Activated B cell treated with CpG ODN at 0.5 μM for 24 hours (primary cell): ENCODE results near the gene RHEB. TPM values are rescaled to one million over a fixed set of nuclear protein-coding genes. Genes with fewer than 3 reads are reported as not detected.

ENCODE experiments used
- ATAC-seq: fragments of 200-7000 bp; cut with Tn5 transposase; one replicate; pipeline ENCODE4 v1.10.0; 2021; ENCODE audit warnings: low read depth, mild to moderate bottlenecking, moderate library complexity
- CTCF ChIA-PET: fragments of 350-600 bp; sonication (Branson Sonifier 250); formaldehyde crosslinking; loops from one replicate; lab custom pipeline; 2021; ENCODE audit warnings: antibody characterized with exemption; lab: Charles Lee
- POLR2A ChIA-PET: fragments of 350-600 bp; sonication (Branson Sonifier 250); formaldehyde crosslinking; loops from one replicate; lab custom pipeline; 2021; ENCODE audit warnings: antibody characterized with exemption; lab: Charles Lee
- DNase-seq: peaks from one replicate; pipeline ENCODE4 v3.0.0; 2022
- H3K27ac Mint-ChIP-seq: one replicate; pipeline ENCODE4 v1.8.0; 2020; ENCODE audit warnings: mixed read lengths
- H3K27me3 Mint-ChIP-seq: one replicate; pipeline ENCODE4 v1.8.0; 2021; ENCODE audit warnings: mixed read lengths
- H3K36me3 Mint-ChIP-seq: one replicate; pipeline ENCODE4 v1.8.0; 2021; ENCODE audit warnings: low read depth, mixed read lengths
- H3K4me1 Mint-ChIP-seq: one replicate; pipeline ENCODE4 v1.8.0; 2021; ENCODE audit warnings: mixed read lengths
- H3K4me3 Mint-ChIP-seq: one replicate; pipeline ENCODE4 v1.8.0; 2020; ENCODE audit warnings: mild to moderate bottlenecking, mixed read lengths
- H3K9me3 Mint-ChIP-seq: one replicate; pipeline ENCODE4 v1.8.0; 2020; ENCODE audit warnings: mixed read lengths
- intact Hi-C: fragments of 100-400 bp; cut with micrococcal nuclease; formaldehyde crosslinking; loops from one replicate; pipeline ENCODE4 v1.15.1; 2024
- total RNA-seq: library from RNA; stranded (reverse); gene quantifications from 2 replicates; pipeline ENCODE4 v1.2.3, GENCODE V29; 2022
- TF ChIP-seq, protein P1 (sequence below): fragments of 200-600 bp; IDR thresholded peaks from one replicate; pipeline ENCODE4 v1.8.0; 2022; ENCODE audit warnings: antibody characterized with exemption, mild to moderate bottlenecking

Gene RHEB
- total RNA-seq, 1 donor from 2014 or later, result 32.8 TPM

DNA sequence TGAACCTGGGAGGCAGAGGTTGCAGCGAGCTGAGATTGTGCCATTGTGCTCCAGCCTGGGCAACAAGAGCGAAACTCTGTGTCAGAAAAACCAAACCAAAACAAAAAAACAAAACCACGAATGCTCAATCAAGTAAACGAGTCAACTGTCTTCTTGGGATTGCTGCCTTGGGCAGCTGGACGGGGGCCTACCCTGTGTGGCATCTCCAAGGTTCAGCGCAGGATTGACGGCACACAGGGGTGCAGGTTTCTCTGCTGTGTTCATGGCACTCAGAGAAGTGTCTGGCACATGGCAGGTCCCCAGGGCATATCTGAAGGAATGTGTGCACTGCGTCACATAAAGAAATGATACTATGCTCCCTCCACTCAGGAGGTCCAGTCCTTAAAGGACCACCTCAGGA, 54.5 kb downstream of the RHEB start:
- Mint-ChIP-seq H3K27me3 (no peaks in the 10 kb centered on the region), H3K9me3 (peaks cover 10% of the 10 kb centered on the region), H3K4me1 (no peaks in the 10 kb centered on the region), H3K27ac (no peak overlapping the region), H3K4me3 (no peak overlapping the region), H3K36me3 (peaks cover 63% of the 10 kb centered on the region)
- POLR2A ChIA-PET, result no interaction called here
- ATAC-seq (no peak), DNase-seq (no peak)
- CTCF ChIA-PET, result no interaction called here
- intact Hi-C loops, result no loop called here
- TF ChIP-seq, protein P1, sequence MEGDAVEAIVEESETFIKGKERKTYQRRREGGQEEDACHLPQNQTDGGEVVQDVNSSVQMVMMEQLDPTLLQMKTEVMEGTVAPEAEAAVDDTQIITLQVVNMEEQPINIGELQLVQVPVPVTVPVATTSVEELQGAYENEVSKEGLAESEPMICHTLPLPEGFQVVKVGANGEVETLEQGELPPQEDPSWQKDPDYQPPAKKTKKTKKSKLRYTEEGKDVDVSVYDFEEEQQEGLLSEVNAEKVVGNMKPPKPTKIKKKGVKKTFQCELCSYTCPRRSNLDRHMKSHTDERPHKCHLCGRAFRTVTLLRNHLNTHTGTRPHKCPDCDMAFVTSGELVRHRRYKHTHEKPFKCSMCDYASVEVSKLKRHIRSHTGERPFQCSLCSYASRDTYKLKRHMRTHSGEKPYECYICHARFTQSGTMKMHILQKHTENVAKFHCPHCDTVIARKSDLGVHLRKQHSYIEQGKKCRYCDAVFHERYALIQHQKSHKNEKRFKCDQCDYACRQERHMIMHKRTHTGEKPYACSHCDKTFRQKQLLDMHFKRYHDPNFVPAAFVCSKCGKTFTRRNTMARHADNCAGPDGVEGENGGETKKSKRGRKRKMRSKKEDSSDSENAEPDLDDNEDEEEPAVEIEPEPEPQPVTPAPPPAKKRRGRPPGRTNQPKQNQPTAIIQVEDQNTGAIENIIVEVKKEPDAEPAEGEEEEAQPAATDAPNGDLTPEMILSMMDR, result no peak

DNA sequence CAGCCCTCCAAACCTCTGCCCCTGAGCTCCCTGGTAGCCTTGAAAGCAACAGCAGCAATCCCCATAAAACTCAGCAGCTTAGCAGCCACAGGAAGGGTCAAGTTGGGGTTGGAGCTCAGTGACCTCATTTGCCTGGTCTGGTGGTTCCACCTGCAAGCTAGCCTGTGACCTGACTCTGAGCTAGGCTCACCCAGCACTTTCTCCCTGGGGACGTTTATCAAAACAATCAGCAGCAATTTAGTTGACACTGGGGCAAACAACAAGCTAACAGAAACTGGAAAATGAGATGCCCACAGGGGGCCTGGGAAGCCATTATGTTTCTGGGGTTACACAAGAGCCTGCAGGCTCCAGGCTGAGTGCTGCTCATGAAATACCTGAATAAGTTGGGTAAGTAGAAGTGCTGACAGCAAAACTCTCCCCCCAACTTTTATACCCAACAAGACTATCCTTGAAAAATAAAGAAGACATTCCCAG, 57.4 kb downstream of the RHEB start:
- intact Hi-C loops, result no loop called here
- DNase-seq (no peak), ATAC-seq (no peak)
- H3K4me3 Mint-ChIP-seq, result no peak overlapping the region
- ChIA-PET POLR2A (no interaction called here), CTCF (no interaction called here)
- no peak overlapping the region for H3K27ac Mint-ChIP-seq
- H3K9me3 Mint-ChIP-seq, result peaks cover 10% of the 10 kb centered on the region
- TF ChIP-seq, protein P1, result no peak
- H3K36me3 Mint-ChIP-seq, result peaks cover 35% of the 10 kb centered on the region
- H3K27me3 Mint-ChIP-seq, result peaks cover 3% of the 10 kb centered on the region
- H3K4me1 Mint-ChIP-seq, result no peaks in the 10 kb centered on the region

GRCh38 chr7:151461942-151462230, 57.8 kb downstream of the RHEB start:
- H3K27ac Mint-ChIP-seq, result no peak overlapping the region
- peaks cover 3% of the 10 kb centered on the region for H3K27me3 Mint-ChIP-seq
- ChIA-PET POLR2A (no interaction called here), CTCF (no interaction called here)
- intact Hi-C loops, result no loop called here
- peaks cover 30% of the 10 kb centered on the region for H3K36me3 Mint-ChIP-seq
- DNase-seq (no peak), ATAC-seq (no peak)
- H3K4me1 Mint-ChIP-seq, result no peaks in the 10 kb centered on the region
- H3K9me3 Mint-ChIP-seq, result peaks cover 10% of the 10 kb centered on the region
- H3K4me3 Mint-ChIP-seq, result no peak overlapping the region
- TF ChIP-seq, protein P1, result no peak

DNA sequence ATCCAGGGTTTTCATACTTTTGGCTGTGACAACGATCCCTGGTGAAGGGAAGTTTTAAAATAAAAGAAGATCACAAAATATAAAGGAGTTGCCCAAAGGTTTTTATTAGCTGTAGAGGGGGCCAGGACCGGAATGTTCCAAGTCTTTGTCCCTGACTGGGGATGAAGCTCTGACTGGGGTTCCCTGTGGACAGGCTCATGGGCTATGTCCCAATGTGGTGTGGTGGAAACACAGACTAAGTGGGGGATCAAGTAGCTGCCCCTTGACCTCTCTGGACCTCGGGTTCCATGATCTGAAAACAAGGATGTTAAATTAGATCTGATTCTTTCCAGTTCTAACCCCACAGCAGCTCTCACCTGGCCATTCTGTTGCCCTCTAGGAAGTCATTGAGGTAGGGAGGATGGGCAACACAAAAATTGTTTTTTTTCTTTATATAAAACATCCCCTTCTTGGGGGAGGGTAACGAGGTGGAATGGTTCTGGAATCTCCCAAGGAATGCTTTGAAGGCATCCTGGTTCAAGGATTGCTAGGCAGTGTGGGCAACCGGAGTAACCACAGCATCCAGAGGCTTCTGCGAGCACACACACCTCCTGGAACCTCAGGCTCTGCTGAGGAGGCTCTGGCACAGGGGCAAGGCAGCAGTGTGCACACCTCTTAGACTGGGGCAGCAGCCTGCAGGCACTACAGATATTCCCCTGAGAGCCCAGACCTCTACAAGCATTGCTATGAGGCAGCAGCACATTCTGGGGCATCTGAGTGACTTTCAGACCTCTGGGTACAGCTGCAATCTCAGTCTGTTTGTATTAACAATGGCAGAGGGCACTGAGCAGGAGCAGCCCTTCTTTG, 58.4 kb downstream of the RHEB start:
- TF ChIP-seq, protein P1, result no peak
- Mint-ChIP-seq H3K27ac (no peak overlapping the region), H3K36me3 (peaks cover 27% of the 10 kb centered on the region), H3K9me3 (peaks cover 10% of the 10 kb centered on the region), H3K27me3 (peaks cover 3% of the 10 kb centered on the region), H3K4me3 (no peak overlapping the region), H3K4me1 (no peaks in the 10 kb centered on the region)
- DNase-seq (no peak), ATAC-seq (no peak)
- CTCF ChIA-PET, result interaction anchor here (0.8 kb wide), 1 partner anchor 13 kb away, joined by 3 read pairs; no protein-coding TSS in a partner anchor
- POLR2A ChIA-PET, result no interaction called here
- intact Hi-C loops, result no loop called here

DNA sequence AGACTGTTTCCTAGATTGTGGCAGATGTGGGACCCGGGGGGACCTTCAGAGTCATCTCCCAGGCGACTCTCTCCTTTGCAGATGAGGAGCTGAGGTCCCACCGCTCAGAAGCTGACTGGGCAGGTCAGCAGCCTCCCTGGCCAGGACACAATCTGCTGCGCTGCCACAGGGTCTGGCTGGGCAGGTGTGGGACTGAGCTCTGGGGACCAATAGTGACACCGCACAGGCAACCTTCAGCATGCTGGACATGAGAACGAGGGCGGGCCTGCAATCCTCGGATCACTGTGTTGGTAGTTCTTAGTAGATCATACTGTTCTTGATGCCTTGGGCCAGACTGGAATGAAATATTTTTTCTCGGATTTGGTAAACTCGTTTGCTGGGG, 59.2 kb downstream of the RHEB start:
- Mint-ChIP-seq H3K4me3 (no peak overlapping the region), H3K4me1 (no peaks in the 10 kb centered on the region), H3K36me3 (peaks cover 20% of the 10 kb centered on the region), H3K27me3 (peaks cover 3% of the 10 kb centered on the region), H3K9me3 (peaks cover 10% of the 10 kb centered on the region), H3K27ac (no peak overlapping the region)
- CTCF ChIA-PET, result no interaction called here
- POLR2A ChIA-PET, result no interaction called here
- intact Hi-C loops, result no loop called here
- DNase-seq, result no peak
- TF ChIP-seq, protein P1, result no peak
- no peak for ATAC-seq
